Activated T-cell treated with anti-CD3 and anti-CD28 coated beads, Interleukin-2, amount 50 U/mL, for 24 hours (primary cell): Measurements from ENCODE around the gene CEP83.
"Not testable (repeated sequence)": the region's sequence is repeated elsewhere in the genome, so short reads cannot be mapped to it uniquely, and the experiment has no call there.

Experiments
- DNase-seq: peaks from one replicate; pipeline ENCODE4 v3.0.0-alpha.2; 2020
- H3K27ac Mint-ChIP-seq: 2 replicates; pipeline ENCODE4 v1.8.0; 2020; ENCODE audit warnings: mild to moderate bottlenecking, mixed read lengths
- H3K27me3 Mint-ChIP-seq: 2 replicates; pipeline ENCODE4 v1.8.0; 2020; ENCODE audit warnings: mixed read lengths
- H3K36me3 Mint-ChIP-seq: 2 replicates; pipeline ENCODE4 v1.8.0; 2020; ENCODE audit warnings: low read depth, mixed read lengths
- H3K4me1 Mint-ChIP-seq: 2 replicates; pipeline ENCODE4 v1.8.0; 2020; ENCODE audit warnings: low read depth, mixed read lengths
- H3K4me3 Mint-ChIP-seq: 2 replicates; pipeline ENCODE4 v1.8.0; 2020; ENCODE audit warnings: mild to moderate bottlenecking, moderate library complexity, mixed read lengths
- H3K9me3 Mint-ChIP-seq: 2 replicates; pipeline ENCODE4 v1.8.0; 2020; ENCODE audit warnings: mixed read lengths

Gene CEP83

DNA sequence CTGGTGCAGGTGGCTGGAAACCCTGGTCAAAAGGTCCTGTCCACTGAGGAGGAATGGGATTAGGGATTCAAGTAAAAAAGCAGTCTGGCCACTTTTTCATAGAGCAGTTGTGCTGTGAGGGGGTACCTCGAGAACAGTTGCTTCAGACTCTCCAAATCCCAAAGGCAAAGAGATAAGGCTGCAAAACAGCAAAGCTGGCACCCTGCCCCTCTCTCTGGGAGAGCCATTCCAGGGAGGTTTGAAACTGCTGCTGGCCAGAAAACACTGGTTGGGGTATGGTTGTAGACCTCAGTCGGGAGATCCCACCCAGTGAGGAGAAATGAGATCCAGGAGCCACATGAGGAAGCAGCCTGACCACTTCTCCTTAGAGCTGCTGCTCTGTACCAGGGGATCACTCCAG, 137.3 kb downstream of the CEP83 start:
- no peak overlapping the region for H3K27ac Mint-ChIP-seq
- no peak overlapping the region for H3K4me3 Mint-ChIP-seq
- DNase-seq, result no peak
- no peaks in the 10 kb centered on the region for H3K27me3 Mint-ChIP-seq
- peaks cover 98% of the 10 kb centered on the region for H3K36me3 Mint-ChIP-seq
- H3K4me1 Mint-ChIP-seq, result peaks cover 16% of the 10 kb centered on the region
- peaks cover 48% of the 10 kb centered on the region for H3K9me3 Mint-ChIP-seq

DNA sequence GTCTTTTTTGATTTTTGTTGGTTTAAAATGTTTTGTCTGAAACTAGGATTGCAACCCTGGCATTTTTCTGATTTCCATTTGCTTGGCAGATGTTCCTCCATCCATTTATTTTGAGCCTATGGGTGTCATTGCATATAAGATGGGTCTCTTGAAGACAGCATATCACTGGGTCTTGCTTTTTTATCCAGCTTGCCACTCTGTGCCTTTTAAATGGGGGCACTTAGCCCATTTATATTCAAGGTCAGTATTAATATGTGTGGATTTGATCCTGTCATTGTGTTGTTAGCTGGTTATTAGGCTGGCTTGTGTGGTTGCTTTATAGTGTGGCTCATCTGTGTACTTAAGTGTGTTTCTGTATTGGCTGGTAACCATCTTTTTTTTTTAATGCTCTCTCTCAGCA, 139.6 kb downstream of the CEP83 start:
- H3K27ac Mint-ChIP-seq, result peak overlapping the region; percentile 42
- peaks cover 57% of the 10 kb centered on the region for H3K9me3 Mint-ChIP-seq
- no peaks in the 10 kb centered on the region for H3K27me3 Mint-ChIP-seq
- peaks cover 83% of the 10 kb centered on the region for H3K36me3 Mint-ChIP-seq
- no peak overlapping the region for H3K4me3 Mint-ChIP-seq
- DNase-seq, result no peak
- H3K4me1 Mint-ChIP-seq, result peaks cover 3% of the 10 kb centered on the region

DNA sequence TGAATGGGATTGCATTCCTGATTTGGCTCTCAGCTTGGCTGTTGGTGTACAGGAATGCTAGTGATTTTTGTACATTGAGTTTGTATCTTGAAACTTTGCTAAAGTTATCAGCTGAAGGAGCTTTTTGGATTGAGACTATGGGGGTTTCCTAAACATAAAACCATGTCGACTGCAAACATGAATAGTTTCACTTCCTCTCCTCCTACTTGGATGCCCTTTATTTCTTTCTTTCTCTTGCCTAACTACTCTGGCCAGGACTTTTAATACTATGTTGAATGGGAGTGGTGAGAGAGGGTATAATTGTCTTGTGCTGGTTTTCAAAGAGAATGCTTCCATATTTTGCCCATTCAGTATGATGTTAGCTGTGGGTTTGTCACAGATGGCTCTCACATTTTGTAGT, 141.5 kb downstream of the CEP83 start:
- Mint-ChIP-seq H3K27me3 (no peaks in the 10 kb centered on the region), H3K36me3 (peaks cover 72% of the 10 kb centered on the region), H3K4me1 (peaks cover 3% of the 10 kb centered on the region), H3K4me3 (no peak overlapping the region), H3K9me3 (peaks cover 49% of the 10 kb centered on the region), H3K27ac (no peak overlapping the region)
- no peak for DNase-seq

DNA sequence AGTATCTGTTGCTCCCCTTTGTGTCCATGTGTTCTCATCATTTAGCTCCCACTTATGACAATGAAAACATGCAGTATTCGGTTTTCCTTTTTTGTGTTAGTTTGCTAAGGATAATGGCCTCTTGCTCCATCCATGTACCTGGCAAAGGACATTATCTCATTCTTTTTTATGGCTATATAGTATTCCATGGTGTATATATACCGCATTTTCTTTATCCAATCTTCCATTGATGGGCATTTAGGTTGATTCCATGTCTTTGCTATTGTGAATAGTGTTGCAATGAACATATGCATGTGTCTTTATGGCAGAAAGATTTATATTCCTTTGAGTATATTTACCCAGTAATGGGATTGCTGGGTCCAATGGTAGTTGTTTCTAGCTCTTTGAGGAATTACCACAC, 143.1 kb downstream of the CEP83 start:
- not testable (repeated sequence) for DNase-seq, H3K4me3 Mint-ChIP-seq, H3K27me3 Mint-ChIP-seq, H3K27ac Mint-ChIP-seq, H3K4me1 Mint-ChIP-seq
- Mint-ChIP-seq H3K9me3 (peaks cover 48% of the 10 kb centered on the region), H3K36me3 (peaks cover 70% of the 10 kb centered on the region)

DNA sequence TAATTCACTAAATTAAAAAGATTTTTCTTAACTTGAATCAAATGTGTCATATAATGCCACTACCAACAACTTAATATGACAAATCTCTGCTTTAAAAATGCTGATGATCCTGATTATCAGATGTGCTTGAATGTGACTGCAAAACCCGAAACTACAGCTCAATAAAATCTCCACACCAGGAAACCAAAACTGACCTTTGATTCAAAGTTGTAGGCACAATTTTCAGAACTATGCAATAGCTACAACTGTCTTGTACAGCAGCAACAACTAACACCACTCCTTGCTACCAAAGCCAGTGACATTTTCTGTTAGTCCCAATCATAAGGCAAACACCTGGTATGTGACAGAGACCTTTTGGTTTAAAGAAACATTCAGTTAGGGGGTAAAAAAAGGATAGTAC, 147.3 kb downstream of the CEP83 start:
- Mint-ChIP-seq H3K27me3 (no peaks in the 10 kb centered on the region), H3K9me3 (peaks cover 9% of the 10 kb centered on the region), H3K4me3 (no peak overlapping the region), H3K4me1 (peaks cover 17% of the 10 kb centered on the region), H3K27ac (no peak overlapping the region), H3K36me3 (peaks cover 68% of the 10 kb centered on the region)
- DNase-seq, result no peak

DNA sequence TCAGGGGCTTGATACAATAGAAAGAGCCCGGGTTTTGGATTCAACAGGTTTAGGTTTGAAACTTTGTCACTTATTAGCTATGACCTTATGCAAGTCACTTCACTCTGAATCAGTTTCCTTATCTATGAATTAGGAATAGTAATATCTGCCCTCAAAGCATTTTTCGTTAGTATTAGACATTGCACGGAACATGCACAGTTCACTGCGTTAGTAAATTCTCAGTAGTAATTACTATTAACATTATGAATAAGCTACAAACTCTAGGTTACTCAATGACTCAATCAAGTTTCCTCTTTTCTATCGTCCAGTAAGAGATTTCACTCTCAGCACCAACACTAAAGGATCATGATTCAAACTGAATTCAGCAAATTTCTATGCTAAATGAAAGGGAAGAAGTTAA, 150.3 kb downstream of the CEP83 start:
- peaks cover 90% of the 10 kb centered on the region for H3K36me3 Mint-ChIP-seq
- no peaks in the 10 kb centered on the region for H3K27me3 Mint-ChIP-seq
- H3K4me3 Mint-ChIP-seq, result no peak overlapping the region
- DNase-seq, result no peak
- peak overlapping the region; percentile 19 for H3K27ac Mint-ChIP-seq
- H3K9me3 Mint-ChIP-seq, result no peaks in the 10 kb centered on the region
- H3K4me1 Mint-ChIP-seq, result peaks cover 42% of the 10 kb centered on the region

DNA sequence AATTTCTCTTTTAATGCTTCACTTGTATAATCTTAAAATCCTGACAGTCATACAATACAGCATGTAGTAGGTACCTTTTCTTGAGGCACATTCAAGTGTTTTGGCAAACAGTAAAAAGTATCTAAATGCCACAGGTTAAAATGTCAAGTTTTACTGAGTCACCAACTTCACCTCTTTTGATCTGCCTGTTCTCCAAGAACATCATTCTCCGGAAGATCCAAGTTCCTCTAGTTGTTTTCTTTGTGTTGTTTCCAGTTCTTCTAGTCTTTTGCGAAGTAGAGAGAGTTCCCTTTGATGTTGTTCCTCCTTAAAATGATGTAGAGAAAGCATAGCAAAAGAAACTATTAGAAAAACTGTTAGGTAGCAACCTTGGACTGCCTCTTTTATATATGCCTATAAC, 151.1 kb downstream of the CEP83 start:
- no peaks in the 10 kb centered on the region for H3K27me3 Mint-ChIP-seq
- no peaks in the 10 kb centered on the region for H3K9me3 Mint-ChIP-seq
- no peak overlapping the region for H3K27ac Mint-ChIP-seq
- peaks cover 49% of the 10 kb centered on the region for H3K4me1 Mint-ChIP-seq
- peaks cover 92% of the 10 kb centered on the region for H3K36me3 Mint-ChIP-seq
- no peak overlapping the region for H3K4me3 Mint-ChIP-seq
- DNase-seq, result no peak

DNA sequence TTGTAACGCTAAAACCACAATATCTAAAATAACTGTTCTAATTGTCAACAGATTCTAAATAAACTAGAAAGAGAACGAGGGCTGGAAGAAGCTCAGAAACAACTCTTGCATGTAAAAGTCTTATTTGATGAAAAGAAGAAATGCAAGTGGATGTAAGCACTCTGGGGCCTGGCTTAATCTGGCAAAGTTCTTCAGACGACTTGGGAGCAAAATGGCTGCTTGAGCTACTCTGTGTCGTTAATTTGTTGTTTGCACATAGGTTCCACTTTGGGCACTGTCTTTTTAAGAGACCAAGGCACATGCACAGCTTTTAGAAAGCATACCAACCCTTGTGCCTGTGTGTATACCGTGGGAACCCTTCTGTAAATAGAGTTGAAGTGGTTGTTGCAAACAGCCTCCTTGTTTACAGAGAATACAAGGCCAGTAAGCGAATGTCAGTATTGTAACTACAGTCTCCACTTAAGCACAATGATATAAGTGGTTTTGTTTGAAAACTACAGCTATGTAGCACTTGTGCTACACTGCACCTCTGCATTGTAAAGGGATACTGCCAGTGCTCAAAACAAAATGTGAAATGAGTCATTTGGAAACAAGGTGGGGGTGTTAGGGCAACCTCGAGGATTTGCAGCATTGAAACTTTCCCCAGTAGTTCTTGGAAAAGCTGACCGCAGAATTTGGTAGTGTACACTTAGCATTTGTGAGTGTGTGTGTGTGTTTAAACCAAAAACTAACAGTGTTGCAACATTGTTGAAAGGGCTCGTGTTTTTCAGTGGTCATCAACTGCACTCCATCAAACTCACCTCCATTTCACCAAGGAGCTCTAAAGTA, 154.3 kb downstream of the CEP83 start:
- peaks cover 95% of the 10 kb centered on the region for H3K36me3 Mint-ChIP-seq
- DNase-seq, result no peak
- H3K9me3 Mint-ChIP-seq, result no peaks in the 10 kb centered on the region
- peaks cover 52% of the 10 kb centered on the region for H3K4me1 Mint-ChIP-seq
- H3K27ac Mint-ChIP-seq, result peak overlapping the region; percentile 87
- H3K4me3 Mint-ChIP-seq, result peak overlapping the region; percentile 53
- no peaks in the 10 kb centered on the region for H3K27me3 Mint-ChIP-seq

DNA sequence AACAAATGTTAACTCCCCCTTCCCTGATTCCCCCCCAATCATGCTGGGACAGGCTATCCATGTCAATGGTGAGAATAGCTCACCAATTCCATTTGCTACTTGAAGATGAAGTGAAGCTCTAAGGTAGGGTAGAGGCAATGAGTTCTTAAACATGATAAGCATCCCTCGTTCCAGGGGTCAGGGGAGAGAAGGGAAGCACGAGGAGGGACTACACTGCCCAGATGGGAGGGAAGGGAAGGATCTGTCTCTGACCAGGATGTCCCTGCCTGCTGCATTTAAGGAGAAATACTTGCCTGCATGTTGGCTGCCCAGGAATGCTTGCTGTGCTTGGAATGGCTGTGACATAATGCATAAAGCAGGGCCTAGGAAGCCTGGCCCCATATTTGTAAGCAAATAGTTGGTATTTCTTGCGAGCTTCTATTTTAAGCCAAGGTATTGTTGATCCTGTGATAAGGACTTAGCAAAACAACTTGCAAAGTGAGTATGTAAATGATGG, 155.1 kb downstream of the CEP83 start:
- H3K4me1 Mint-ChIP-seq, result peaks cover 48% of the 10 kb centered on the region
- DNase-seq, result no peak
- no peaks in the 10 kb centered on the region for H3K27me3 Mint-ChIP-seq
- H3K27ac Mint-ChIP-seq, result no peak overlapping the region
- peaks cover 97% of the 10 kb centered on the region for H3K36me3 Mint-ChIP-seq
- no peak overlapping the region for H3K4me3 Mint-ChIP-seq
- no peaks in the 10 kb centered on the region for H3K9me3 Mint-ChIP-seq

DNA sequence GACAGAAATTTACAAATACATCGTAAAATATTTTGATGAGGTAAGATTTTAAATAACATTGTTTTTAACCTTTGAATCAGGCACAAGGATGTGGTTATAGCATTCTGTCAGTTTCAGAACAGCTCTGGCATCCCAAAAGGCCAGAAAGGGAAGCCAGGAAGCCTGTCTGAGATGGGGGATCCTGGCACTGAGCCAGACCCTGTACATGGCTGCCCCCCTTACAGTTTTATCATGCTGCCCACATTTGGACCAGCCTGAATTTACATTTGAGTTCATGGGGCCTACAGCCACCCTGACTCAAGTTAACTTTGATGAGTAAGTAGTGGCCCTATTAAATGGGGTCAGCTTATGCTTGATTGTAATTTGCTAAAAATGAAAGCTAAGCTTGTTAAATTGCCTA, 155.7 kb downstream of the CEP83 start:
- H3K27me3 Mint-ChIP-seq, result no peaks in the 10 kb centered on the region
- H3K4me1 Mint-ChIP-seq, result peaks cover 42% of the 10 kb centered on the region

DNA sequence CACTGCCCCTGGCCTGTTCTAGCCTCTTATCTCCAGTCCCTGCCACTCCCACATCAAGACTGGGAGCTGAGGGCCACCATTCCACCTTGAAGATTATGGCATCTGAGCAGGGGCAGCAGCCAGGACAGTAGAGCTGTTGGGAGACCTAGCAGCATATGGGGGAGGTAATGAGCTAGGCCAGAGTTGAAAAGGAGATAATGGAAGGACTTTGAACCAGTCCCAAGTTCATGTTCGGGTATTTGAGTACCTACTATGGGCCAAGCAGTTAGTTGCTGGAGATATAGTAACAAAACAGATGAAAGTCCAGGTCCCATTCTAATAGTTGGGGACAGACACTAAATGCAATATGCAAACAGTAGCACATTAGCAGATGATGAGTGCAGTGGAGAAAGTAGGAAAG, 159.8 kb downstream of the CEP83 start:
- no peaks in the 10 kb centered on the region for H3K27me3 Mint-ChIP-seq
- H3K4me3 Mint-ChIP-seq, result no peak overlapping the region
- H3K27ac Mint-ChIP-seq, result no peak overlapping the region
- peaks cover 17% of the 10 kb centered on the region for H3K4me1 Mint-ChIP-seq
- H3K9me3 Mint-ChIP-seq, result no peaks in the 10 kb centered on the region
- DNase-seq, result no peak
- H3K36me3 Mint-ChIP-seq, result peaks cover 96% of the 10 kb centered on the region

More for the DNA sequence above, 155.7 kb downstream of the CEP83 start:
- H3K9me3 Mint-ChIP-seq, result no peaks in the 10 kb centered on the region
- no peak overlapping the region for H3K4me3 Mint-ChIP-seq
- no peak overlapping the region for H3K27ac Mint-ChIP-seq
- H3K36me3 Mint-ChIP-seq, result peaks cover 96% of the 10 kb centered on the region
- DNase-seq, result no peak

DNA sequence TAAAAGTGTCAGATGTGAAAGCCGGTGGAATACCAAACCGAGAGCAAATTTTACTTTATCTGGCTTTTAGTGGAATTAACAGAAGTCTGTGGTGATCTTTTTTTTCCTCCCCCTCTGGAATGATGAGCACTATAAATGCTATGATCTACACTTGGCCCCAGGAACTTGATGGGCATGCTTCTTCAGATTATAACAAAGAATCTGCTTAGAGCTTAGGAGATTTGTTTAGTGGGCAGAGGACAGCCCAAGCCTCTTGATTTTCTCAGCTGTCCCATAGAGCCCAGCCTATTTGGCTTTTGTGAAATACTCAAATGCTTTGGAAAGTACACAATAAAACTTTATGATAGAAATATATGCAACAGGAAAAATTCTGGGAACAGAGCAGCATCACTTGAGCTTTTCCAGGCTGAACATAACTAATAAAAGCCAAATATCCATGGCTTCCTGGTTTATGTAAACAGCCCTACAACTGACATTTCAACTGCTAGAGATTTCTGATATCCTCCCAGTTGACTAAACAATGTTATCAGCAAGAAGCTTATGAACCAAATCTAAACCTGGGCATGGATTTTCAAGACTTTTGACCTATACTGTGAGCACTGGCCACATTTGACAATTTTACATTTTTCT, 161.7 kb downstream of the CEP83 start:
- Mint-ChIP-seq H3K4me1 (peaks cover 3% of the 10 kb centered on the region), H3K27me3 (no peaks in the 10 kb centered on the region), H3K4me3 (no peak overlapping the region), H3K27ac (peak overlapping the region; percentile 16), H3K9me3 (no peaks in the 10 kb centered on the region), H3K36me3 (peaks cover 89% of the 10 kb centered on the region)
- no peak for DNase-seq

DNA sequence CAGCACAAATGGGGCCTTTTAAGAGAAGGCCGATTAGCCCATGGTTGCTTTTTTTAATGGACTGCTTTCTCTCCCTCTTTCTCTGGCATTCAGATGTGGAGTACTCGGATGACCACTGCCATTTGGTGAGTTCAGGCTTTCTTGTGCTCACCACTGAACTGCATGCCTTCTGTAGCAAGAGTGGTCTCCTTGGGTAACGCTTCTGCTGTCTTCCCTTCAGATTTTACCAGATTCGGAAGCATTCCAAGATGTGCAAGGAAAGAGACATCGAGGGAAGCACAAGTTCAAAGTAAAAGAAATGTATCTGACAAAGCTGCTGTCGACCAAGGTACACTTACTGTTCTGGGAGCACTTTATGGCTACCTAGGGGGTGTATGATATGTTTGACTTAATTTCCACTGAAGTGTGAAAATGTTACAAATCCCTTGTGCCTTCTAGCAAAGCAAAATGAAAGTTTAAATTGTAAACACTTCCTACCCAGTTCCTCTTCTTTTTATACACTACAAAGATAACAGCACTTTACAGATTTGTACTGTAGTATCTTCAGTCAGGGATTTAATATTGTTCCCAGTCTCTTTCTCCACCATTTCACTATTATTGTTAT, 162.5 kb downstream of the CEP83 start:
- Mint-ChIP-seq H3K4me3 (no peak overlapping the region), H3K27me3 (no peaks in the 10 kb centered on the region), H3K36me3 (peaks cover 85% of the 10 kb centered on the region), H3K27ac (no peak overlapping the region), H3K9me3 (no peaks in the 10 kb centered on the region), H3K4me1 (peaks cover 1% of the 10 kb centered on the region)
- no peak for DNase-seq

DNA sequence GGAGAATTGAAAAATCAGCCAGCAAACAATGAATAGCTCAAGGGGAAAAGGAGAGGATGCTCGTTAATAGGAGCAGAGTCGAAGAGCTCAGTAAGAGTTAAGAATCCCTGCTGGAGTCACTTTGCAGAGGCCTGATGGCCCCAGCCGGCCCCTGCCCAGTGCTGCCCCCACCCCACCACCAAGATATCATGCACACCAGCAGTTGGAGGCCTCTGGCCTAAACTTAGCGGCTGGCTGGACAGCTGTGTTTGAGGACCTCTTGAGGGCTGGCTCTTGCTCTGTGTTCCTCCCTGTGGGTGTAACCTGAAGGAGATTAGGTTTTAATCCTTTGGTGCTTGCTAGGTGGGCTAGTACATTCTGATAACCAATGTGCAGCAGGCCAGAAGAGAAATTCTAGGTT, 169.3 kb downstream of the CEP83 start:
- Mint-ChIP-seq H3K9me3 (no peaks in the 10 kb centered on the region), H3K27ac (no peak overlapping the region), H3K4me3 (no peak overlapping the region), H3K4me1 (no peaks in the 10 kb centered on the region), H3K36me3 (peaks cover 64% of the 10 kb centered on the region), H3K27me3 (no peaks in the 10 kb centered on the region)
- DNase-seq, result no peak
